Peyer's patch (tissue), 4 donors: Measurements from ENCODE around the gene ITGA11.

Experiments
- CTCF ChIP-seq, 6 experiments: fragments of 450-650 bp in 4 of 6; fragments of 200-600 bp in 2 of 6; sonication (generic) in 1 of 6; IDR thresholded peaks; one replicate each; pipeline ENCODE4 v1.5.1; 2017 to 2019; ENCODE audit warnings: antibody characterized with exemption in 6 of 6, mild to moderate bottlenecking in 3 of 6, moderate library complexity in 1 of 6
- POLR2A ChIP-seq, 2 donors: fragments of 450-650 bp; IDR thresholded peaks; one replicate each; pipeline ENCODE4 v1.5.1; 2017; ENCODE audit warnings: antibody characterized with exemption in 2 of 2, mild to moderate bottlenecking in 2 of 2, moderate library complexity in 2 of 2

DNA sequence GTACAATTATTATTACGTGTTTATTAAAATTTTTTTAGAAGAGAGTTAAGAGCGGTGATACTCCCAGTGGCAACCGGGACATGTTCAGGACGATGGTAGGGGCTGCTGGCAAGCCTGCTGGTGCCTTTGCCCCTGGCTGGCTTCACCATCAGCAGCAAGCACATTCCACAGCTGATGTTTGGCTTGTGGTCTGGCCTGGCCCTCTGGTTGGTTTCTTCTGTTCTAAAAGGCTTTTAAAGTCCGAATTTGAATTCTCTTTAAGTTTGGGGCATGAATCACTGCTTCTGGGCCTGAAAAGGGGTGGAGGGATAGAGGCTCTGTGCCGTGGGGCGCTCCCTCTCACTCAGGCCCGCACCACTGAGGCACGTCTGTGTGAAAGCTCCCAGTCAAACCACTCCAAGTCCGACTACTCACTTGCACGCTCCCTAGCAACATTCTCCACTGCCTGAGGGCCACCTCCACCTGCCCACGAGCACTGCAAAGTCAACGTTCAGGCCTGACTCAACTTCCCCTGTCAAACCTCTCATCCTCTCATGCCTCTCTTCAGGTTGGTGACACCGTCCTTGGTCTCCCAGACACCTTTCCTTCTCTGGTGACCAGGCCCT is 10.1 kb downstream of the ITGA11 start:
- TF ChIP-seq CTCF (IDR thresholded peaks at IDR 0.05) (no peak), POLR2A (IDR thresholded peaks at IDR 0.05) (no peak)
